SK-N-SH (cell line): Measurements from ENCODE around the gene LDB2. TPM values are rescaled to one million over a fixed set of nuclear protein-coding genes. Genes with fewer than 3 reads are reported as not detected.

ENCODE experiments used
- CTCF ChIA-PET: fragments of 300-600, 350-600 bp; formaldehyde crosslinking; extraction: SDS; loops from one replicate; lab custom pipeline; 2021; lab: Yijun Ruan, JAX
- POLR2A ChIA-PET: fragments of 350-600 bp; sonication (Branson Sonifier 250); formaldehyde crosslinking; extraction: SDS; loops from one replicate; lab custom pipeline; 2020; ENCODE audit warnings: antibody characterized with exemption, inconsistent platforms; lab: Yijun Ruan, JAX
- DNase-seq: peaks from one replicate; pipeline ENCODE4 v3.0.0; 2012
- H2AFZ ChIP-seq: fragments of 200-600 bp; sonication (generic); 2 replicates; pipeline ENCODE4 v1.8.1; 2016; ENCODE audit warnings: antibody characterized with exemption, mild to moderate bottlenecking, low read depth
- H3F3A ChIP-seq: fragments of 200-600 bp; sonication (generic); replicated peaks from 2 replicates; pipeline ENCODE3; 2016; ENCODE audit warnings: antibody characterized with exemption, mild to moderate bottlenecking; ENCODE audit not compliant: insufficient read depth
- H3K27ac ChIP-seq, 2 experiments: fragments of 200-500 bp in 1 of 2; fragments of 200-600 bp in 1 of 2; sonication (Bioruptor generic) in 1 of 2; sonication (generic), shearing (Covaris generic) in 1 of 2; 2 replicates each; pipeline versions ENCODE4 v1.5.1 to v1.6.1; 2014 to 2016; ENCODE audit warnings: low read depth in 2 of 2, inconsistent platforms in 1 of 2, low read length in 1 of 2, mild to moderate bottlenecking in 1 of 2, mixed read lengths in 1 of 2
- H3K27me3 ChIP-seq: fragments of 200-600 bp; sonication (generic), shearing (Covaris generic); 2 replicates; pipeline ENCODE4 v1.6.1; 2016; ENCODE audit warnings: mixed run types; ENCODE audit not compliant: insufficient read depth
- H3K36me3 ChIP-seq, 2 experiments: fragments of 200-500 bp in 1 of 2; fragments of 200-600 bp in 1 of 2; sonication (Bioruptor generic) in 1 of 2; sonication (generic) in 1 of 2; replicated peaks in 1 of 2; 2 replicates each; pipeline versions ENCODE3 to v1.5.1; 2014 to 2016; ENCODE audit warnings: low read length in 1 of 2, mild to moderate bottlenecking in 1 of 2; ENCODE audit not compliant: insufficient read depth in 2 of 2, control insufficient read depth in 1 of 2
- H3K4me1 ChIP-seq, 2 experiments: fragments of 200-500 bp in 1 of 2; fragments of 200-600 bp in 1 of 2; sonication (Bioruptor generic) in 1 of 2; sonication (generic), shearing (Covaris generic) in 1 of 2; 2 replicates each; pipeline versions ENCODE4 v1.5.1 to v1.6.1; 2014 to 2016; ENCODE audit warnings: low read depth in 1 of 2, low read length in 1 of 2, mixed run types in 1 of 2; ENCODE audit not compliant: insufficient read depth in 2 of 2, control insufficient read depth in 1 of 2
- H3K4me2 ChIP-seq: fragments of 200-600 bp; sonication (generic), shearing (Covaris generic); 2 replicates; pipeline ENCODE4 v1.6.1; 2017; ENCODE audit warnings: mixed run types
- H3K4me3 ChIP-seq, 2 experiments: fragments of 200-500 bp in 1 of 2; fragments of 200-600 bp in 1 of 2; sonication (Bioruptor generic) in 1 of 2; sonication (generic), shearing (Covaris generic) in 1 of 2; 2 replicates each; pipeline versions ENCODE4 v1.5.1 to v1.8.1; 2014 to 2016; ENCODE audit warnings: low read depth in 2 of 2, inconsistent platforms in 1 of 2, low read length in 1 of 2, mild to moderate bottlenecking in 1 of 2, mixed read lengths in 1 of 2, moderate library complexity in 1 of 2
- H3K79me2 ChIP-seq: fragments of 200-600 bp; sonication (generic); 2 replicates; pipeline ENCODE4 v1.8.1; 2017; ENCODE audit warnings: mild to moderate bottlenecking; ENCODE audit not compliant: insufficient read depth
- H3K9ac ChIP-seq: fragments of 200-600 bp; sonication (generic); 2 replicates; pipeline ENCODE4 v1.6.1; 2017; ENCODE audit warnings: mixed run types
- H3K9me2 ChIP-seq: fragments of 200-600 bp; sonication (generic); 2 replicates; pipeline ENCODE4 v1.6.1; 2017; ENCODE audit warnings: mixed run types
- H3K9me3 ChIP-seq: fragments of 200-600 bp; sonication (generic); 2 replicates; pipeline ENCODE4 v1.6.1; 2017; ENCODE audit warnings: mixed run types, mild to moderate bottlenecking, moderate library complexity
- H4K20me1 ChIP-seq: fragments of 200-600 bp; sonication (generic); 2 replicates; pipeline ENCODE4 v1.6.1; 2017; ENCODE audit warnings: mild to moderate bottlenecking, mixed run types; ENCODE audit not compliant: insufficient read depth
- ELF1 ChIP-seq: IDR thresholded peaks from 2 replicates; pipeline ENCODE4 v1.4.0; 2012
- EP300 ChIP-seq, 2 experiments: IDR thresholded peaks; 2 replicates each; pipeline versions ENCODE4 v1.4.0 to v1.6.1; 2012; ENCODE audit warnings: borderline replicate concordance in 1 of 2, low read depth in 1 of 2, low read length in 1 of 2
- FOSL2 ChIP-seq: IDR thresholded peaks from 2 replicates; pipeline ENCODE4 v1.4.0; 2012; ENCODE audit warnings: low read depth, mild to moderate bottlenecking, moderate library complexity, borderline replicate concordance
- FOXJ3 ChIP-seq: sonication (generic); formaldehyde crosslinking; IDR thresholded peaks from 2 replicates; pipeline ENCODE4 v1.5.1; 2020; ENCODE audit warnings: mild to moderate bottlenecking, missing genetic modification reagents
- GABPA ChIP-seq: IDR thresholded peaks from 2 replicates; pipeline ENCODE4 v1.4.0; 2012; ENCODE audit warnings: low read depth, mild to moderate bottlenecking
- MEF2A ChIP-seq: IDR thresholded peaks from 2 replicates; pipeline ENCODE4 v1.4.0; 2012; ENCODE audit warnings: low read depth, borderline replicate concordance
- MXI1 ChIP-seq: IDR thresholded peaks from 2 replicates; pipeline ENCODE4 v1.6.1; 2012; ENCODE audit warnings: mild to moderate bottlenecking, low read depth, low read length, improper control_type of control experiment
- NRF1 ChIP-seq: IDR thresholded peaks from 2 replicates; pipeline ENCODE4 v1.6.1; 2012; ENCODE audit warnings: low read depth, mild to moderate bottlenecking, low read length
- RCOR1 ChIP-seq: fragments of 150-350 bp; IDR thresholded peaks from 2 replicates; pipeline ENCODE4 v1.6.1; 2017; ENCODE audit warnings: antibody characterized with exemption, low read length
- RFX5 ChIP-seq: IDR thresholded peaks from 2 replicates; pipeline ENCODE4 v1.6.1; 2012; ENCODE audit warnings: mild to moderate bottlenecking, improper control_type of control experiment, low read length
- SIN3A ChIP-seq: IDR thresholded peaks from 2 replicates; pipeline ENCODE4 v1.6.1; 2012; ENCODE audit warnings: low read depth, mild to moderate bottlenecking, low read length, moderate library complexity, borderline replicate concordance
- TAF1 ChIP-seq: IDR thresholded peaks from 2 replicates; pipeline ENCODE4 v1.6.1; 2012; ENCODE audit warnings: low read depth, mild to moderate bottlenecking, low read length, moderate library complexity, borderline replicate concordance
- TEAD4 ChIP-seq: IDR thresholded peaks from 2 replicates; pipeline ENCODE4 v1.4.0; 2012; ENCODE audit warnings: mild to moderate bottlenecking, borderline replicate concordance; ENCODE audit not compliant: insufficient read depth
- USF1 ChIP-seq: IDR thresholded peaks from 2 replicates; pipeline ENCODE4 v1.4.0; 2012; ENCODE audit warnings: low read depth, borderline replicate concordance
- USF2 ChIP-seq: fragments of 150-350 bp; IDR thresholded peaks from 2 replicates; pipeline ENCODE4 v1.6.1; 2017; ENCODE audit warnings: antibody characterized with exemption, low read length, low read depth, borderline replicate concordance
- YY1 ChIP-seq: IDR thresholded peaks from 2 replicates; pipeline ENCODE4 v1.4.0; 2012; ENCODE audit warnings: low read depth, mild to moderate bottlenecking
- ZBTB33 ChIP-seq: IDR thresholded peaks from 2 replicates; pipeline ENCODE4 v1.4.0; 2012; ENCODE audit warnings: low read depth, borderline replicate concordance
- WGBS: methylation state at CpG from one replicate; pipeline ENCODE4 v1.1.6; 2017; ENCODE audit warnings: low lambda C conversion rate; 5-methylcytosine and 5-hydroxymethylcytosine counted together
- polyA plus RNA-seq, 3 experiments: library from polyadenylated mRNA; depleted of rRNA; stranded (reverse); fragments of >200 nt; gene quantifications; 2 replicates each; pipeline ENCODE4 v1.2.3, GENCODE V29; 2012
- TF ChIP-seq, protein P1 (sequence below): IDR thresholded peaks from 2 replicates; pipeline ENCODE4 v1.6.1; 2012; ENCODE audit warnings: mild to moderate bottlenecking, low read depth, low read length, moderate library complexity
- TF ChIP-seq, protein P2 (sequence below): IDR thresholded peaks from 2 replicates; pipeline ENCODE4; 2012

Gene LDB2
- polyA plus RNA-seq, 1 of the 3 experiments (the other 2 are of a cell fraction): 11.0 TPM

- POLR2A ChIA-PET: no interaction called here
- no peak overlapping the region for H3K4me2 ChIP-seq
- CTCF ChIA-PET: no interaction called here
- H3K9ac ChIP-seq: no peak overlapping the region
- no peak for TF ChIP-seq EP300 (IDR thresholded peaks at IDR 0.05; ENCODE audit: borderline replicate concordance in 1 of 2, low read depth in 1 of 2, low read length in 1 of 2)
- no peak for TF ChIP-seq TAF1
- no peak for TF ChIP-seq YY1
- TF ChIP-seq GABPA: no peak
- no peak for TF ChIP-seq TEAD4
- TF ChIP-seq, protein P1, sequence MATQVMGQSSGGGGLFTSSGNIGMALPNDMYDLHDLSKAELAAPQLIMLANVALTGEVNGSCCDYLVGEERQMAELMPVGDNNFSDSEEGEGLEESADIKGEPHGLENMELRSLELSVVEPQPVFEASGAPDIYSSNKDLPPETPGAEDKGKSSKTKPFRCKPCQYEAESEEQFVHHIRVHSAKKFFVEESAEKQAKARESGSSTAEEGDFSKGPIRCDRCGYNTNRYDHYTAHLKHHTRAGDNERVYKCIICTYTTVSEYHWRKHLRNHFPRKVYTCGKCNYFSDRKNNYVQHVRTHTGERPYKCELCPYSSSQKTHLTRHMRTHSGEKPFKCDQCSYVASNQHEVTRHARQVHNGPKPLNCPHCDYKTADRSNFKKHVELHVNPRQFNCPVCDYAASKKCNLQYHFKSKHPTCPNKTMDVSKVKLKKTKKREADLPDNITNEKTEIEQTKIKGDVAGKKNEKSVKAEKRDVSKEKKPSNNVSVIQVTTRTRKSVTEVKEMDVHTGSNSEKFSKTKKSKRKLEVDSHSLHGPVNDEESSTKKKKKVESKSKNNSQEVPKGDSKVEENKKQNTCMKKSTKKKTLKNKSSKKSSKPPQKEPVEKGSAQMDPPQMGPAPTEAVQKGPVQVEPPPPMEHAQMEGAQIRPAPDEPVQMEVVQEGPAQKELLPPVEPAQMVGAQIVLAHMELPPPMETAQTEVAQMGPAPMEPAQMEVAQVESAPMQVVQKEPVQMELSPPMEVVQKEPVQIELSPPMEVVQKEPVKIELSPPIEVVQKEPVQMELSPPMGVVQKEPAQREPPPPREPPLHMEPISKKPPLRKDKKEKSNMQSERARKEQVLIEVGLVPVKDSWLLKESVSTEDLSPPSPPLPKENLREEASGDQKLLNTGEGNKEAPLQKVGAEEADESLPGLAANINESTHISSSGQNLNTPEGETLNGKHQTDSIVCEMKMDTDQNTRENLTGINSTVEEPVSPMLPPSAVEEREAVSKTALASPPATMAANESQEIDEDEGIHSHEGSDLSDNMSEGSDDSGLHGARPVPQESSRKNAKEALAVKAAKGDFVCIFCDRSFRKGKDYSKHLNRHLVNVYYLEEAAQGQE: no peak
- TF ChIP-seq USF2: no peak
- no peak for TF ChIP-seq MEF2A
- no peak for TF ChIP-seq RFX5
- no peak for TF ChIP-seq RCOR1
- TF ChIP-seq FOXJ3 (CRISPR knock-in tag): no peak
- TF ChIP-seq, protein P2, sequence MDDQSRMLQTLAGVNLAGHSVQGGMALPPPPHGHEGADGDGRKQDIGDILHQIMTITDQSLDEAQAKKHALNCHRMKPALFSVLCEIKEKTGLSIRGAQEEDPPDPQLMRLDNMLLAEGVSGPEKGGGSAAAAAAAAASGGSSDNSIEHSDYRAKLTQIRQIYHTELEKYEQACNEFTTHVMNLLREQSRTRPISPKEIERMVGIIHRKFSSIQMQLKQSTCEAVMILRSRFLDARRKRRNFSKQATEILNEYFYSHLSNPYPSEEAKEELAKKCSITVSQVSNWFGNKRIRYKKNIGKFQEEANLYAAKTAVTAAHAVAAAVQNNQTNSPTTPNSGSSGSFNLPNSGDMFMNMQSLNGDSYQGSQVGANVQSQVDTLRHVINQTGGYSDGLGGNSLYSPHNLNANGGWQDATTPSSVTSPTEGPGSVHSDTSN: no peak
- no peak for TF ChIP-seq NRF1
- TF ChIP-seq SIN3A: no peak
- TF ChIP-seq MXI1: no peak
- TF ChIP-seq ZBTB33: no peak
- TF ChIP-seq ELF1: no peak
- no peak for TF ChIP-seq USF1
- no peak for TF ChIP-seq FOSL2
- no peak overlapping the region for H3K4me3 ChIP-seq
- H3K36me3 ChIP-seq: no peaks in the 10 kb centered on the region
- H3K4me1 ChIP-seq: peaks cover 0 to 9% of the 10 kb centered on the region in 2 experiments; a peak in 1 of 4 replicates
- DNase-seq: no peak
- no peaks in the 10 kb centered on the region for H4K20me1 ChIP-seq
- H3K27me3 ChIP-seq: no peaks in the 10 kb centered on the region
- no peaks in the 10 kb centered on the region for H3F3A ChIP-seq
- H3K27ac ChIP-seq: no peak overlapping the region
- no peak overlapping the region for H2AFZ ChIP-seq
- H3K9me3 ChIP-seq: no peaks in the 10 kb centered on the region
- WGBS: 90% methylated on average over 9 of the region's 9 CpGs
- no peaks in the 10 kb centered on the region for H3K79me2 ChIP-seq
- no peaks in the 10 kb centered on the region for H3K9me2 ChIP-seq
These were observed 205.4 kb downstream of the LDB2 start for GRCh38 chr4:16692961-16693506.
